ENCODE measurements around the gene DMRTA2. TPM values are rescaled to one million over a fixed set of nuclear protein-coding genes. Genes with fewer than 3 reads are reported as not detected.

DMRTA2 gene
- polyA plus RNA-seq, 5 donors: 0.07 TPM; not detected in 4

- DNase-seq: no peak
Observed at GRCh38 chr1:50424045-50424883, 1.0 kb upstream of the DMRTA2 start.

- DNase-seq: no peak
Observed at GRCh38 chr1:50423670-50424000, 392 bp upstream of the DMRTA2 start.

GRCh38 chr1:50422675-50422945 lies 633 bp downstream of the DMRTA2 start:
- no peak for DNase-seq

- DNase-seq: no peak
Observed at GRCh38 chr1:50421768-50422674, 1.2 kb downstream of the DMRTA2 start.

GRCh38 chr1:50421366-50421748 lies 1.9 kb downstream of the DMRTA2 start:
- no peak for DNase-seq

GRCh38 chr1:50420689-50421365 lies 2.4 kb downstream of the DMRTA2 start:
- no peak for DNase-seq

- no peak for DNase-seq
Observed at GRCh38 chr1:50419907-50420677, 3.2 kb downstream of the DMRTA2 start.

GRCh38 chr1:50419192-50419906 lies 3.9 kb downstream of the DMRTA2 start:
- no peak for DNase-seq

GRCh38 chr1:50418600-50419109 lies 4.6 kb downstream of the DMRTA2 start:
- DNase-seq: no peak

GRCh38 chr1:50417946-50418599 lies 5.2 kb downstream of the DMRTA2 start:
- DNase-seq: no peak

GRCh38 chr1:50417507-50417906 lies 5.7 kb downstream of the DMRTA2 start:
- no peak for DNase-seq

GRCh38 chr1:50416553-50417453 lies 6.4 kb downstream of the DMRTA2 start:
- no peak for DNase-seq

- DNase-seq: no peak
Observed at GRCh38 chr1:50416150-50416527, 7.1 kb downstream of the DMRTA2 start.

GRCh38 chr1:50415235-50416149 lies 7.8 kb downstream of the DMRTA2 start:
- DNase-seq: no peak

- DNase-seq: no peak
Observed at GRCh38 chr1:50414853-50415234, 8.4 kb downstream of the DMRTA2 start.

- DNase-seq: no peak
Observed at GRCh38 chr1:50412813-50413476, 10.3 kb downstream of the DMRTA2 start.

GRCh38 chr1:50405814-50406213 lies 17.4 kb downstream of the DMRTA2 start:
- no peak for DNase-seq

All from right lung (tissue), 5 donors.